ENCODE measurements around the gene SLC45A2.

The SLC45A2 gene

DNA sequence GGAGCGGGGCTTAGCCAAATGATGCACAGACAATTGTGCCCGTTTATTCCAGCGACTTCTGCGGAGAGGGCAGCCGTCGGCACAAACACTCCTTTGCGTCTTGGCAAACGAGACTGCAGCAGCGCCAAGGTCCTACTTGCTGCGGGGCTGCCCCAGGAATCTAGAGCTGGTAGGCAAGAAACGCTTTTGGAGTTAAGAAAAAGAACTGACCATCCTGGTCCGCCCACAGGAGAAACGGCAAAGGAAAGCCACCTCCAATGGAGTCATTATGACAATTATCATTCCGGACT lies 46.0 kb downstream of the SLC45A2 start:
- no peak for DNase-seq (ENCODE audit: extremely low read depth, low read depth)
- TF ChIP-seq, protein P1, sequence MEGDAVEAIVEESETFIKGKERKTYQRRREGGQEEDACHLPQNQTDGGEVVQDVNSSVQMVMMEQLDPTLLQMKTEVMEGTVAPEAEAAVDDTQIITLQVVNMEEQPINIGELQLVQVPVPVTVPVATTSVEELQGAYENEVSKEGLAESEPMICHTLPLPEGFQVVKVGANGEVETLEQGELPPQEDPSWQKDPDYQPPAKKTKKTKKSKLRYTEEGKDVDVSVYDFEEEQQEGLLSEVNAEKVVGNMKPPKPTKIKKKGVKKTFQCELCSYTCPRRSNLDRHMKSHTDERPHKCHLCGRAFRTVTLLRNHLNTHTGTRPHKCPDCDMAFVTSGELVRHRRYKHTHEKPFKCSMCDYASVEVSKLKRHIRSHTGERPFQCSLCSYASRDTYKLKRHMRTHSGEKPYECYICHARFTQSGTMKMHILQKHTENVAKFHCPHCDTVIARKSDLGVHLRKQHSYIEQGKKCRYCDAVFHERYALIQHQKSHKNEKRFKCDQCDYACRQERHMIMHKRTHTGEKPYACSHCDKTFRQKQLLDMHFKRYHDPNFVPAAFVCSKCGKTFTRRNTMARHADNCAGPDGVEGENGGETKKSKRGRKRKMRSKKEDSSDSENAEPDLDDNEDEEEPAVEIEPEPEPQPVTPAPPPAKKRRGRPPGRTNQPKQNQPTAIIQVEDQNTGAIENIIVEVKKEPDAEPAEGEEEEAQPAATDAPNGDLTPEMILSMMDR (IDR thresholded peaks at IDR 0.05; ENCODE audit: low read depth, low read length, missing control alignments) = no peak
- H3K4me3 ChIP-seq (replicated peaks; ENCODE audit: low read depth, low read length) = no peak overlapping the region

DNA sequence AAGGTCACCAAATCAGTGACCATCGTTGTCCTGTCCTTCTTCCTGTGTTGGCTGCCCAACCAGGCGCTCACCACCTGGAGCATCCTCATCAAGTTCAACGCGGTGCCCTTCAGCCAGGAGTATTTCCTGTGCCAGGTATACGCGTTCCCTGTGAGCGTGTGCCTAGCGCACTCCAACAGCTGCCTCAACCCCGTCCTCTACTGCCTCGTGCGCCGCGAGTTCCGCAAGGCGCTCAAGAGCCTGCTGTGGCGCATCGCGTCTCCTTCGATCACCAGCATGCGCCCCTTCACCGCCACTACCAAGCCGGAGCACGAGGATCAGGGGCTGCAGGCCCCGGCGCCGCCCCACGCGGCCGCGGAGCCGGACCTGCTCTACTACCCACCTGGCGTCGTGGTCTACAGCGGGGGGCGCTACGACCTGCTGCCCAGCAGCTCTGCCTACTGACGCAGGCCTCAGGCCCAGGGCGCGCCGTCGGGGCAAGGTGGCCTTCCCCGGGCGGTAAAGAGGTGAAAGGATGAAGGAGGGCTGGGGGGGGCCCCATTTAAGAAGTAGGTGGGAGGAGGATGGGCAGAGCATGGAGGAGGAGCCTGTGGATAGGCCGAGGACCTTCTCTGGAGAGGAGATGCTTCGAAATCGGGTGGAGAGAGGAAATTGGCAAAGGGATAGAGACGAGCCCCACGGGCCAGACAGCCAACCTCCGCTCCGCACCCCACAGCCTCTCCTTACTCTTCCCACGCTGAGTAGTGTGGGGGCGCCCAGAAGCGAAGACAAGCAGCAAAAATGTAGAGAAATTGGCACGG lies 46.6 kb downstream of the SLC45A2 start:
- H3K4me3 ChIP-seq (replicated peaks; ENCODE audit: low read depth, low read length) = no peak overlapping the region
- TF ChIP-seq, protein P1 (IDR thresholded peaks at IDR 0.05; ENCODE audit: low read depth, low read length, missing control alignments) = no peak
- no peak for DNase-seq (ENCODE audit: extremely low read depth, low read depth)

DNA sequence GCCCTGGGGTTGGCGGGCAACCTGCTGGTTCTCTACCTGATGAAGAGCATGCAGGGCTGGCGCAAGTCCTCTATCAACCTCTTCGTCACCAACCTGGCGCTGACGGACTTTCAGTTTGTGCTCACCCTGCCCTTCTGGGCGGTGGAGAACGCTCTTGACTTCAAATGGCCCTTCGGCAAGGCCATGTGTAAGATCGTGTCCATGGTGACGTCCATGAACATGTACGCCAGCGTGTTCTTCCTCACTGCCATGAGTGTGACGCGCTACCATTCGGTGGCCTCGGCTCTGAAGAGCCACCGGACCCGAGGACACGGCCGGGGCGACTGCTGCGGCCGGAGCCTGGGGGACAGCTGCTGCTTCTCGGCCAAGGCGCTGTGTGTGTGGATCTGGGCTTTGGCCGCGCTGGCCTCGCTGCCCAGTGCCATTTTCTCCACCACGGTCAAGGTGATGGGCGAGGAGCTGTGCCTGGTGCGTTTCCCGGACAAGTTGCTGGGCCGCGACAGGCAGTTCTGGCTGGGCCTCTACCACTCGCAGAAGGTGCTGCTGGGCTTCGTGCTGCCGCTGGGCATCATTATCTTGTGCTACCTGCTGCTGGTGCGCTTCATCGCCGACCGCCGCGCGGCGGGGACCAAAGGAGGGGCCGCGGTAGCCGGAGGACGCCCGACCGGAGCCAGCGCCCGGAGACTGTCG lies 47.3 kb downstream of the SLC45A2 start:
- TF ChIP-seq, protein P1 (IDR thresholded peaks at IDR 0.05; ENCODE audit: low read depth, low read length, missing control alignments) = no peak
- H3K4me3 ChIP-seq (replicated peaks; ENCODE audit: low read depth, low read length) = peak overlapping the region; percentile 43
- DNase-seq (ENCODE audit: extremely low read depth, low read depth) = no peak

DNA sequence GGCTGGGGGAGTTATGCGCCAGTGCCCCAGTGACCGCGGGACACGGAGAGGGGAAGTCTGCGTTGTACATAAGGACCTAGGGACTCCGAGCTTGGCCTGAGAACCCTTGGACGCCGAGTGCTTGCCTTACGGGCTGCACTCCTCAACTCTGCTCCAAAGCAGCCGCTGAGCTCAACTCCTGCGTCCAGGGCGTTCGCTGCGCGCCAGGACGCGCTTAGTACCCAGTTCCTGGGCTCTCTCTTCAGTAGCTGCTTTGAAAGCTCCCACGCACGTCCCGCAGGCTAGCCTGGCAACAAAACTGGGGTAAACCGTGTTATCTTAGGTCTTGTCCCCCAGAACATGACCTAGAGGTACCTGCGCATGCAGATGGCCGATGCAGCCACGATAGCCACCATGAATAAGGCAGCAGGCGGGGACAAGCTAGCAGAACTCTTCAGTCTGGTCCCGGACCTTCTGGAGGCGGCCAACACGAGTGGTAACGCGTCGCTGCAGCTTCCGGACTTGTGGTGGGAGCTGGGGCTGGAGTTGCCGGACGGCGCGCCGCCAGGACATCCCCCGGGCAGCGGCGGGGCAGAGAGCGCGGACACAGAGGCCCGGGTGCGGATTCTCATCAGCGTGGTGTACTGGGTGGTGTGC lies 48.0 kb downstream of the SLC45A2 start, which contains the start of gene RXFP3:
Gene RXFP3 (plus strand): TSS at position 6 of the 636 bp plus-strand sequence. CDS start 355 bp downstream, at position 361.
- peak within 1 kb of the TSS; percentile 43 for H3K4me3 ChIP-seq (replicated peaks; ENCODE audit: low read depth, low read length)
- no peak for DNase-seq (ENCODE audit: extremely low read depth, low read depth)
- TF ChIP-seq, protein P1 (IDR thresholded peaks at IDR 0.05; ENCODE audit: low read depth, low read length, missing control alignments) = no peak

DNA sequence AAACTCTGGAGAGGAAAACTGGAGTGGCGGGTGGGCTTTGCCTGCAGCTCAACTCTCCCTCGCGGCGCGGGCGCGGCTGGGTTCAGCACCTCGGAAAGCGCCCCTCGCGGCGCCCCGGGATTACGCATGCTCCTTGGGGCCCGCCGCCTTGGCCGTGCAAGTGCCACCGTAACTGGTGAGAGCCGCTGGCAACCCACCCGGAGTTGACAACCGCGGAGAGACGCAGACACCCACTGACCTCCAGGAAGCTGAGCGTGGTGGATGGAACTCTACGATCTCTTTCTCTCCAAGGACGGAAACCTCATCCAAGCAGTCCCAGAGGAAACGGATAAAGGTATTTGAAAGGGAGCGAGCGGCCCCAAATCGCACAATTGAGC lies 48.5 kb downstream of the SLC45A2 start:
- DNase-seq (ENCODE audit: extremely low read depth, low read depth) = no peak
- peak overlapping the region; percentile 43 for H3K4me3 ChIP-seq (replicated peaks; ENCODE audit: low read depth, low read length)
- TF ChIP-seq, protein P1 (IDR thresholded peaks at IDR 0.05; ENCODE audit: low read depth, low read length, missing control alignments) = no peak

DNA sequence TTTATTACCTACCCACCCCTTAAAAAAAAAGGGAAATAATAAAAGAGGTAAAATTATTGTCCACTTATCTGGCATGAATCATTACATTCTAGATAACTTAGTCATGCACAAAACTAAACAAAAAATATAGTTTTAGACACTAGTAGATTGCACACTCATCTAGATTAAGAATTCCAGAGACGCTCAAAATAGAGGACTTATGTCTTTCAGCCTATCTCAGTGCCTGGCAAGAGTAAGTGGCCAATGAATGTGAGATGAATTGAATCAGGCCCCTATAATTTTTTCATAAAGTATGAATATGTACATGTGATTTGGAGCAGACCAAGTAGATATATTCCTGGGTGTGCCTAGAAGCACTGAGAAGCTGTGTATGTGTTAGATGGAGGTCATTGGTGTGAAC lies 50.3 kb downstream of the SLC45A2 start:
- TF ChIP-seq, protein P1 (IDR thresholded peaks at IDR 0.05; ENCODE audit: low read depth, low read length, missing control alignments) = no peak
- H3K4me3 ChIP-seq (replicated peaks; ENCODE audit: low read depth, low read length) = no peak overlapping the region
- DNase-seq (ENCODE audit: extremely low read depth, low read depth) = no peak
